ENCODE results near the gene PCK2. TPM values are rescaled to one million over a fixed set of nuclear protein-coding genes. Genes with fewer than 3 reads are reported as not detected.

The PCK2 gene
- total RNA-seq, 1 experiment from 2014 or later, result 43.6 TPM

- intact Hi-C loops (cut with micrococcal nuclease; ENCODE audit: unreplicated experiment), result no loop called here
These were observed 29.9 kb upstream of the PCK2 start for GRCh38 chr14:24064091-24064795.

GRCh38 chr14:24064856-24065255 lies 29.3 kb upstream of the PCK2 start:
- Mint-ChIP-seq H3K4me3 (ENCODE audit: low read depth, unreplicated experiment) (no peak overlapping the region), H3K27ac (ENCODE audit: unreplicated experiment) (no peak overlapping the region), H3K4me1 (ENCODE audit: low read depth, unreplicated experiment) (no peaks in the 10 kb centered on the region), H3K27me3 (ENCODE audit: unreplicated experiment) (peaks cover 79% of the 10 kb centered on the region), H3K36me3 (ENCODE audit: insufficient read depth, unreplicated experiment) (no peaks in the 10 kb centered on the region), H3K9me3 (ENCODE audit: low read depth, unreplicated experiment) (no peaks in the 10 kb centered on the region)
- no TSS peak for BruUV-seq (replicated peaks)
- CTCF ChIA-PET, result interaction anchor here (1.0 kb wide), 1 partner anchor 29 kb away, joined by 4 read pairs; no protein-coding TSS in a partner anchor
- intact Hi-C loops (cut with micrococcal nuclease; ENCODE audit: unreplicated experiment), result no loop called here
- DNase-seq, result no peak
- TF ChIP-seq CTCF (IDR thresholded peaks at IDR 0.05; ENCODE audit: unreplicated experiment), result no peak

More at GRCh38 chr14:24064091-24064795, 29.9 kb upstream of the PCK2 start:
- TF ChIP-seq CTCF (IDR thresholded peaks at IDR 0.05; ENCODE audit: unreplicated experiment), result no peak
- no peaks in the 10 kb centered on the region for H3K4me1 Mint-ChIP-seq (ENCODE audit: low read depth, unreplicated experiment)
- DNase-seq, result no peak
- H3K36me3 Mint-ChIP-seq (ENCODE audit: insufficient read depth, unreplicated experiment), result no peaks in the 10 kb centered on the region
- CTCF ChIA-PET, result interaction anchor here (1.0 kb wide), 1 partner anchor 29 kb away, joined by 4 read pairs; no protein-coding TSS in a partner anchor
- no peak overlapping the region for H3K4me3 Mint-ChIP-seq (ENCODE audit: low read depth, unreplicated experiment)
- BruUV-seq (replicated peaks), result no TSS peak
- H3K27me3 Mint-ChIP-seq (ENCODE audit: unreplicated experiment), result peaks cover 73% of the 10 kb centered on the region
- H3K9me3 Mint-ChIP-seq (ENCODE audit: low read depth, unreplicated experiment), result no peaks in the 10 kb centered on the region
- no peak overlapping the region for H3K27ac Mint-ChIP-seq (ENCODE audit: unreplicated experiment)

- no peak for DNase-seq
- peaks cover 84% of the 10 kb centered on the region for H3K27me3 Mint-ChIP-seq (ENCODE audit: unreplicated experiment)
These were observed 28.7 kb upstream of the PCK2 start for GRCh38 chr14:24065408-24065807.

GRCh38 chr14:24066496-24067132 lies 27.5 kb upstream of the PCK2 start:
- intact Hi-C loops (cut with micrococcal nuclease; ENCODE audit: unreplicated experiment), result no loop called here
- H3K27me3 Mint-ChIP-seq (ENCODE audit: unreplicated experiment), result peaks cover 96% of the 10 kb centered on the region
- no peak overlapping the region for H3K27ac Mint-ChIP-seq (ENCODE audit: unreplicated experiment)
- no peaks in the 10 kb centered on the region for H3K36me3 Mint-ChIP-seq (ENCODE audit: insufficient read depth, unreplicated experiment)
- DNase-seq, result no peak
- no TSS peak for BruUV-seq (replicated peaks)
- CTCF ChIA-PET, result no interaction called here
- no peaks in the 10 kb centered on the region for H3K4me1 Mint-ChIP-seq (ENCODE audit: low read depth, unreplicated experiment)
- no peak for TF ChIP-seq CTCF (IDR thresholded peaks at IDR 0.05; ENCODE audit: unreplicated experiment)
- H3K4me3 Mint-ChIP-seq (ENCODE audit: low read depth, unreplicated experiment), result no peak overlapping the region
- H3K9me3 Mint-ChIP-seq (ENCODE audit: low read depth, unreplicated experiment), result no peaks in the 10 kb centered on the region

More at GRCh38 chr14:24065408-24065807, 28.7 kb upstream of the PCK2 start:
- no TSS peak for BruUV-seq (replicated peaks)
- CTCF ChIA-PET, result no interaction called here
- intact Hi-C loops (cut with micrococcal nuclease; ENCODE audit: unreplicated experiment), result no loop called here
- no peak for TF ChIP-seq CTCF (IDR thresholded peaks at IDR 0.05; ENCODE audit: unreplicated experiment)
- H3K9me3 Mint-ChIP-seq (ENCODE audit: low read depth, unreplicated experiment), result no peaks in the 10 kb centered on the region
- H3K36me3 Mint-ChIP-seq (ENCODE audit: insufficient read depth, unreplicated experiment), result no peaks in the 10 kb centered on the region
- no peak overlapping the region for H3K4me3 Mint-ChIP-seq (ENCODE audit: low read depth, unreplicated experiment)
- H3K27ac Mint-ChIP-seq (ENCODE audit: unreplicated experiment), result no peak overlapping the region
- no peaks in the 10 kb centered on the region for H3K4me1 Mint-ChIP-seq (ENCODE audit: low read depth, unreplicated experiment)

Data from Calu3 (cell line).